ENCODE results near the gene HAND2. TPM values are rescaled to one million over a fixed set of nuclear protein-coding genes. Genes with fewer than 3 reads are reported as not detected.

Gene HAND2
- polyA plus RNA-seq, 5 donors = 0.21 to 0.76 (median 0.44) TPM

- DNase-seq = no peak
These were observed 8.4 kb downstream of the HAND2 start for GRCh38 chr4:173521467-173522159.

- no peak for DNase-seq
These were observed 9.0 kb downstream of the HAND2 start for GRCh38 chr4:173520921-173521466.

GRCh38 chr4:173519111-173520101 lies 10.6 kb downstream of the HAND2 start:
- no peak for DNase-seq

GRCh38 chr4:173518425-173519102 lies 11.5 kb downstream of the HAND2 start:
- DNase-seq = no peak

- no peak for DNase-seq
These were observed 12.1 kb downstream of the HAND2 start for GRCh38 chr4:173517781-173518424.

GRCh38 chr4:173516621-173517524 lies 13.2 kb downstream of the HAND2 start:
- no peak for DNase-seq

- DNase-seq = no peak
These were observed 14.6 kb downstream of the HAND2 start for GRCh38 chr4:173515458-173515857.

GRCh38 chr4:173514641-173515217 lies 15.3 kb downstream of the HAND2 start:
- DNase-seq = no peak

- no peak for DNase-seq
These were observed 16.4 kb downstream of the HAND2 start for GRCh38 chr4:173513651-173514050.

- no peak for DNase-seq
These were observed 18.2 kb downstream of the HAND2 start for GRCh38 chr4:173511787-173512361.

GRCh38 chr4:173509036-173510001 lies 20.7 kb downstream of the HAND2 start:
- peak in 1 of 2 donors; percentile 52 for DNase-seq

- DNase-seq = no peak
These were observed 21.5 kb downstream of the HAND2 start for GRCh38 chr4:173508386-173509035.

- no peak for DNase-seq
These were observed 22.3 kb downstream of the HAND2 start for GRCh38 chr4:173507471-173508385.

- DNase-seq = no peak
These were observed 23.3 kb downstream of the HAND2 start for GRCh38 chr4:173506597-173507211.

GRCh38 chr4:173505924-173506518 lies 24.0 kb downstream of the HAND2 start:
- DNase-seq = no peak

- DNase-seq = no peak
These were observed 25.9 kb downstream of the HAND2 start for GRCh38 chr4:173504181-173504503.
